HG03342 (cell line): ENCODE measurements around the gene CDH7.

ENCODE experiments used
- ATAC-seq: cut with Tn5 transposase; IDR thresholded peaks from one replicate; pipeline ENCODE4 v1.9.1; 2021; ENCODE audit warnings: mild to moderate bottlenecking, moderate library complexity; ENCODE audit not compliant: unreplicated experiment

CDH7 gene, protein sequence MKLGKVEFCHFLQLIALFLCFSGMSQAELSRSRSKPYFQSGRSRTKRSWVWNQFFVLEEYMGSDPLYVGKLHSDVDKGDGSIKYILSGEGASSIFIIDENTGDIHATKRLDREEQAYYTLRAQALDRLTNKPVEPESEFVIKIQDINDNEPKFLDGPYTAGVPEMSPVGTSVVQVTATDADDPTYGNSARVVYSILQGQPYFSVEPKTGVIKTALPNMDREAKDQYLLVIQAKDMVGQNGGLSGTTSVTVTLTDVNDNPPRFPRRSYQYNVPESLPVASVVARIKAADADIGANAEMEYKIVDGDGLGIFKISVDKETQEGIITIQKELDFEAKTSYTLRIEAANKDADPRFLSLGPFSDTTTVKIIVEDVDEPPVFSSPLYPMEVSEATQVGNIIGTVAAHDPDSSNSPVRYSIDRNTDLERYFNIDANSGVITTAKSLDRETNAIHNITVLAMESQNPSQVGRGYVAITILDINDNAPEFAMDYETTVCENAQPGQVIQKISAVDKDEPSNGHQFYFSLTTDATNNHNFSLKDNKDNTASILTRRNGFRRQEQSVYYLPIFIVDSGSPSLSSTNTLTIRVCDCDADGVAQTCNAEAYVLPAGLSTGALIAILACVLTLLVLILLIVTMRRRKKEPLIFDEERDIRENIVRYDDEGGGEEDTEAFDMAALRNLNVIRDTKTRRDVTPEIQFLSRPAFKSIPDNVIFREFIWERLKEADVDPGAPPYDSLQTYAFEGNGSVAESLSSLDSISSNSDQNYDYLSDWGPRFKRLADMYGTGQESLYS

DNA sequence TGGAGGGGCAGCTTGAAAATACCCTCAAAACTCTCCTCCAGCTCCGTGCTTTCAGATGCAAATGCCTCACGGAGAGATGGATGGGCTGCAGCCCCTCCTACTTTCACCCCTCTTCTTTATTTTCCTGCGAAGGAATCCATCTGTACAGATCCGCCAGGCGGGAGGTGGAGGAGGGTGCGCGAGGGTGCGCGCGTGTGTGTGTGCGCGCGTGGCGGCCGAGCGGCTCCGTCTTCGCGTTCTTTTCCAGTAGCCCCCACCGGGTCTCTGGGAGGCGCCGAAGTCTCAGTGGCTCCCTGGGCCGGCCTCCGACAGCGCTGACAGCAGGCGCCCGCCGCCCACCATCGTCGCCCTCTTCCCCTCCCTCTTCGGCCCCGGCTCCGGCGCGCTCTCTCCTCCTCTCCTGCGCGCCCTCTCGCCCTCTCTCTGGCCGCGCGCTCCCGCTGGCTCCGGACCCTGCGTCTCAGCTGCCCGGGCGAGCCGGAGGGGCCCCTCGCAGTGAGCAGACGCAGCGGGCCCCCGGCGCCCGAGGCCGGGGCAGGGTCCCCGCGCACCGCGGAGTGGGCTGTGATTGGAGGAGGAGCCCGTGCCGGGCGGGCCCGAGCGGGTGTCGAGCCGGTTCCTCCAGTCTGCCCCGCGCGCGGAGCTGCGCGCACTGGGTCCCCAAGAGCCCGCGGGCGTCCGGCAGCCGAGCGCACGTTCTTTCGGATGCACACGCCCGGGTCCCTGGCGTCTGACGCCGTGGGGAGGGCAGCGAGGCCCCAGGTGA, at the start of gene CDH7:
TSS of gene CDH7 (plus strand) at position 624 of the 766 bp plus-strand sequence. CDS start 11,831 bp downstream, outside the sequence.
- no peak for ATAC-seq

DNA sequence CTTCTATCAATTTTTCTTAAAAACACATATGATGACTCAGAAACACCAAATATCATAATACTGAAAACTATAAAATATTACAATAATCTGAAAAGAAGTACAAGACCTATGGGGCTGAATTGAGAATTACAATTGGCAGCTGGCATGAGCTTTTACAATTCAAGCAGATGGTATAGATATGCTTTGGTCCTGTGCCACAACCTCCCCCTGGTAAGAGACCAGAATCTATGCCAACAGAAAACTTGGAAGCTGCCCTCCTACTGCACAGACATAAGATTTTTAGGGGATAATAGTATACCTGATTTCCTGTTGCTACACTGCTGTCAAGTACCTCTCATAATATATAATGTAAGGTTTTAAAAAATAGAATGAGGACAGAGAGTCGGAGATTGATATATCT, 46.8 kb upstream of the CDH7 start:
- ATAC-seq, result no peak

DNA sequence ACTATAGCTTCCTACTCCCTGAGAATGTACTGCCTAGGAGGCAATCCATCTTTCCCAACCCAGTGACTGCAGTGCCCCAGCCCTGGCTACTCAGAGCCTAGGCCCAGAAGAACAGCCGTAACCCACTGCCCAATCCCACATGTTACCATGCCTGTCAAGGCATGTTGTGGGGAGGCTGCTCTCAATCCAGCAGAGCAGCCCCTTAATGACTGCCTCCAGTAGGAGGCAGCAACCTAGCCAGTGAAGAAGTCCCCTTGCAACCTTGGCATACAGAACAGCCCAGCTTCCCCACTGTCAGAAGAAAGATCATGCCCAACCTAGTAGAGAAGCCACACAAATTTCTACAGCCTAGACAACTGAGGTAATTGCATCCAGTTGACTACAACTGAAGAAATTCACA, 44.2 kb upstream of the CDH7 start:
- ATAC-seq, result no peak

DNA sequence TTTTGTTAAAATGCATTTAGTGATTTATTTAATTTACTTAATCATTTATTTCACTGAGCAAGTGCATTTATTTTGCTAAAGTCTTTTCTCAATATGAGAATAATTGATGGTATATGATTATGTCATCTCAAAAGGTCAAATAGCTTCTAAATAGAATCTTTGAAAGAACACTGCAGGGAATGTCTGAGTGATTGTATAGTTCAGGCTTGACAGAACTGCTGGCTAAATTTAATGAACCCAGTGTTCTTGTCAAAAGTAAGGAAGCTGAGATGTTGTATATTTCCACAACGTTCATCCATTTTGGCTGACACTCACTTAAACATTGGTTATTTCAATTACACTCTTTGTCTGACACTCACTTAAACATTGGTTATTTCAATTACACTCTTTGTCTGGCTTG, 39.3 kb upstream of the CDH7 start:
- ATAC-seq, result no peak

DNA sequence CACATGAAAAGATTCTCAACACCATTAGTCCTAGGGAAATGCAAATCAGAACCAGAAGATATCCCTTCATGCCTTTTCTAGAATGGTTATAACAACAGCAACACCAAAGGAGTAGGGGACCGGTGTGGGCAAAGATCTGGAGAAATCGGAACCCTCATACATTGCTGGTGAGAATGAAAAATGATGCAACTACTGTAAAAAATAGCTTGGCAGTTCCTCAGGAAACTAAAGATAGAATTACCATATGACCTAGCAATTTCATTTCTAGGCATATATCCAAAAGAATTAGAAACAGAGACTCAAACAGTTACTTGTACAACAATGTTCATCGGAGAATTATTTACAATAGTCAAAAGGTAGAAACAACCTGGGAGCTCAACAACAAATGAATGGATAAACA, 29.2 kb upstream of the CDH7 start:
- ATAC-seq, result no peak

DNA sequence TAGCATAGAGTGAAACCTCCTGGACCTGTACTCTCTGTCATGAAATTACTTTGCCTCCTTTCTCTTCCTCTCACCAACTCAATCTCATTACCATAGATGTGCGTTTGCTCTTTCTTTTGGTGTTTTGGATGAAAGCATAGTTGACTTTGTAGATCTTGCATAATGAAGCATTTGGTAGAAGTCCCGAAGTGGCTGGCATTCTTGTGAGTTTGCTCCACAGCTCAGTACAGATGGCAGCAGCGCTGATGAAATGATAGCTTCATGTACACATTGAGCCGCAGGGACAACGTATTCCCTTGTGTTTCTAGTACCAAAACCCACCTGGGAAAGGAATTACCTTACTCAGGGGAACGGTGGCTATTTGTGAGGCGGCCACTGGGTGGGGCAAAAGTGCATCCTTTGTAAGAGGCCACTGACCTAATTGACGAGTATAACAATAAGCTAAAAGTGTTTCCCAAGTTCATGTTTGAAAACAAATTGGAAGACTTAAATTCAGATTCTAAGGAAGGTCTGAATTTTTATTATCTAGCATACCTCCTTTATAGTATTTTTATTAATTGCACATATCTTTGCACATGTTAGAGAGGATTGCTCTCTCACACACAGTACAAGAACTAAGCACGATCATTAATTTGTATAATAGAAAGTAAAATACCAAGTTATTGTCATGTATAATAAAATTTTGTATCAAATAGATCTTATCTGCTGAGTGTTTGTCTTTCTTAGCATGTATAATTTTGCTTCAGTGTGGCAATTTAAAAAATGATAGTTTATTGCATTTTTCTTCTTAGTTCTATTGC, 25.4 kb upstream of the CDH7 start:
- peak; percentile 63 for ATAC-seq

DNA sequence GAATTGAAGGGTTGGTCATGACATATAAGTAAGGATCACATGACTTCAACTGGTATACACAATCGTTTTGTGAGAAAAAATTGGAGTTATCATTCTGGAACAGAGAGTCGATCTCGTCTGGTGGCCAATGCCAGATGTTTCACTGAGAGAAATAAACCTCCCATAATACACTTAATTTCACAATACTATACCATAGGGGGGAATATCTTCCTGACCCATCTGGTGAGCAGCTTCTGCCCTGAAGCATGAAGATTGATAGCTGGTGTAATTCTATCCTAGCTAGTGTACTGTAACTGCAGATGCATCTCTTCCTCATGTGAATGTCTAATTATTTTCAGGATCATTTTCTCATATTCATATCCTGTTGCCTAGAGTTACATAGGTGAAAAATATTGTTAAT, 15.7 kb upstream of the CDH7 start:
- ATAC-seq, result no peak

DNA sequence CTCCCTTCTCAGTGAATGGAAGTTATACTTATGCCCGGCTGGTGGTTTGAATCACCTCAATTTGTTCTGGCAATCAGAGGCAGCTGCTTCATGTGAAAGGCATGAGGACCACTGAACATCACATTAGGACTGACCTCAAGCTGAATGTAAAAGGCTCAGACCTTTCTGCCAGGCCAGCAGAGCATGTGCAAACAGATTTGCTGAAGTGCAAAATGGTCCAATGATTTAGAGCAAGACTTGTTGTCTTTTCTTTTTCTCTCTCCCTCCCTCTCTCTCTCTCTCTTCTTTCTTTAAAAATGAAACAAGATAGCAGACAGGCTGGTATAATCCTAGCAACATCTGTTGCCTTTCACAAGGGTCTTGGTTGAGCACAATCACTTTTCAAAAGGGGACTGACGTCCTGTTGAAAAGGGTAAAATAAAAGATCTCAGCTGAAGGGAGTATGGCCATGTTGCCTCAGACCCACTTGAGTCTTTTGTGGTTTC, 13.3 kb upstream of the CDH7 start:
- ATAC-seq, result no peak

DNA sequence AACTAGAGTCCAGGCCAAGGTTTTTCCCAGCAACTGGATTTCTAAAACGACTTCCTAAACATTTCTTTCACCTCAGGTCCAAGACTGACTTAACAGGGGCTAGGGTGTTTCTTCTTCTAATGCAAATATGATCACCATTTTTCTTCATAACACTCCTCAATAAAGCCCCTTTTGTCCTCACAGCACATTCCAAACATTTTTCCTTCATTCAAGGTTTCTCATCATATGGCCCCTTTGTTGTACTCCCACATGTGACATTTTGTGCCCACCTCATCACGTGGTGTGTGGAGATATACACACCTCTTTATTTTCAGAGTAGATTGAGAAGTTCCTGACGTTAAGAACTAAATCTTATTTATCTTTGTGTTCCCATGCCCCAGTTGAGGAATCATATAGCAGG, 3.9 kb upstream of the CDH7 start:
- ATAC-seq, result no peak

DNA sequence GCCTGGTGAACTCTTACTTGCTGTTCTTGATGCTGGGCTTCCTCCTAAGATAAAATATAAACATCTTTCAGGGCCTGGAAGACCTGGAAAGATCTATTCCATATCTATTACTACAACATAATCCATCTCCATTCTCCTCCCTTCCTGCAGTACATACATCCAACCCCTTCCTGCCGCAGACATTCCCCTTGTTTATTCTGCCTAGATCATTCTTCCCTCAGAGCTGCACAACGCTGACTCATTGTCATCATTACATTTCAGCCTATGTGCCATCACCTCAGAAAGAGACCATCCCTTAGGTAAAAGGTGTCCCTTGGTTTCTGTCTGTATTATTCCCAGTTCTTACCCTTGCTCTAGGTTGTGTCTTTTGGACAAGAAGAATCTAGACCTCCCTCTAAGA, 2.5 kb upstream of the CDH7 start:
- ATAC-seq, result no peak

DNA sequence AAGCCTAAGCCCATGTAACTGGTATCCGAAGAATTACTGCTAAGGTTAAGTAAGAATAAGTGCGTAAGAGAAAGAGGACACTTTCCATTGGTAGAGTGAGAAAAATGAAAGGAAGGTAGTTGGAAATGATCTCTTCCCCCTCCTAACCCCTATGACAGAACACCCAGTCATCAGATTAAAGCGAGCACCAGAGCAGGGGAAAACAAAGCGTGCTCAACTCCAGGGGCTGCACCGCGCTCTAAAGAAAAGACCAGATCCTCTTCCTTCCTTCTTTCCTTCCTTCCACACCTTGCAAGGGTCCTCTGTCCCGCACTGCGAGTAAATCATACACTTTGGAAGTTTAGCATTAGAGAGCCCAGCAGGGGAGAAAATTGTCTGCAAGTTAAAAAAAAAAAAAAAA, 971 bp upstream of the CDH7 start:
- ATAC-seq, result no peak

DNA sequence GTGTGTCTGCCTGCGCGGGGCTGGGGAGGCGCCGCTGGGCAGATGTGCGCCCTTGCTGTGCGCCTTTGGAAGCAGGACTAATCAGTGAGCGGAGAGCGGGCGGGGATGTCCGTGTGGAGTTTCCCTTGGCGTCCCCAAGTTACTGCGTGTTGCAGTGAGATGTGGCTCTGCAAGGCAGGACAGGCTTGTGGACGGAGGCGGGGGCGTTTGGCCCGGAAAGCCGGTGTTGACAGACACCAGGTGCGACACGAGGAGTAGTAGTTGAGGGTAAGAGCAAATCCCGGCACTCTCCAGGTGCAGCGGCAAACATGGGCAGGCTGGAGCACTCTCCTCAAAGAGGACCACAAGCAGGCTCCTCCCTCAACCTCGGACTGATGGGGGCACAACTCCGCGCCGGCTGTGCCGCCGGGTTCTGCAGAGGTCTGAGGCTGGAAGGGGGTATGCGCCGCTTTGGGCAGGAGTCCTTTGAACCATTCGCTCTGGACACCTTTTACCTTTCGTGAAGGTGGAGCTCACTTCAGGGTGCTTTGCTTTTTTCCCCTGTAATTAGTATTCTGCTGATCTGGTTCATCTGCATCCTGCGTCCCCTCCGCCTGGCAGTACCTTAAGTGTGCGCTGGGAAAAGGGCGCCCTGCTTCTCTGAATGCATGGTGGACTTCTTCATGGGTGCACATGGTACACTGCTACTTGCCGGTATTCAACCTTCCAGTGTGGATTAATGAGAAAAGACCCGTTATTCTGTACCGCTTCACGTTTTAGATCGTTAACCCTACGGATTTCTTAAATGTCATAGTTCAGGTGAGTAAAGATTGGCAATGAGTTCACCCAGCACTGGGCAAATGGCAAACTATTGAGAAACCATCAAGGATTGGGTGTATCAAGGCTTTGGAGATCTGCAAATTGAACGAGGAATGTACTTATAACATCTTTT, 608 bp downstream of the CDH7 start:
- ATAC-seq, result no peak

DNA sequence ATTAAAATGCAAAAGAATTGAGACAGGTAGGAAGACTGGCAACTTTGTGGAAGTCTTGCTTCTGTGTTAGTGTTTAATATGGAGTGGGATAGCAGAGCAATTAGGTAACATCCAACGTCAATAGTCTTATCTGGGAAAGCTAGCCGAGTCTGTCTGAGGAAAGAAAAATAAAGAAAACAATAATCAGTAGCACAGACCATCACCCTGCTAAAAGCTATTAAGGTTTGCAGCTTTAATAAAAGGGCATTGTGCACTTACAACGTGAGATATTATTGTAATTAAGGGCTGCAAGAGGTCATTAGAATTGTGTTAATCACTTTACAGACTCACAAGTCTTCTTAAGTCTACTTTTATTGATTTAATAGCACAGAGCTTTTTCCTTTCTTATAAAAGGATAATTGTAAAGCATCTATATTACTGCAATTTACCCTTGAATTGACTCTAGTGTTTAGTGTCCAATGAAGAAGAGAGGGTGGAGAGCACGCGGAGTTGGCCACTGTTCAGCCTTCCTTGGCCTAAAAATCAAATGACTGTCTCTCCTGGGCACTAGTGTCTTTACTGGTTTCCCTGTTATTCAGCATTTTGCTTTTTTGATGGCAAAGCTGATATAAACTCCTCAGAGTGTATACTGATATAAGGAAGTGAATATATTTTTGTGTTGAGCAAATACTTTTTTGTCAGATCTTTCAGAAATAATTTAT, 2.0 kb downstream of the CDH7 start:
- no peak for ATAC-seq

DNA sequence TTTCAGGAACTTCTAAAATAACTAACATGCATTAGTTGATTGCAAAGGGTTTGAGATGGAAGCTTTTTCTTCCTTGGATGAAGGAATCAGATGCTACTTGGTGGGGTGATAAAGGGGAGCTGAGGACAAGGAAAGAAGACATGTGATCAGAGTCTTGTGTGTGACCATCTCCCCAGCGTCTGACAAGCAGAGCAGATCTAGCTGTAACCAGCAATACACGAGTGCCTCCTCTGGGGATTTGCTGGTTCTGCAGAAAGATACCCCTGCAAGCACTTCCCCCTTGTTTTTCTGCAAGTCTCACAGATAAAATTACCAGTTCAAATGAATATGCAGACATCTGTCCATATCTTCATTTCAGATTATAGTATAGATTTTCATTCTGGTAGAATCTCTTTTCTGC, 2.7 kb downstream of the CDH7 start:
- peak; percentile 68 for ATAC-seq

DNA sequence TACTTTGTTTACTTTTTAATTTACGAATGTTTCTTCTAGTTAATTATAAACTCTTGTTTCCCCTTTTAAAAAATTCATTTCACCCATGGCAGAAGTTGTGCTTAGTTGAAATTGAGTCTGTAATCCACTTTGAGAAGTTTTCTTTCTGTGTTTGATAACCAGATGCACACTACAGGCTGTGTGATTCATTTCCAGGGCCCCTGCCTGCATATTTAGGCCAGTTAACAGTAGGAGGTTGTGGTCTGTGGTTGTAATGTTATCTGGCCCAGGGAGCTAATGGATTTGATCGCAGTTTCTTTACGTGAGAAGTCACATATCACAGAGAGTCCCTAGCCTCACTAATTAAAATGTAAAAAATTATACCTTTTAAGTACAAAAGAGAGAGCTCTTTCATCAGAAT, 3.3 kb downstream of the CDH7 start:
- ATAC-seq, result no peak

DNA sequence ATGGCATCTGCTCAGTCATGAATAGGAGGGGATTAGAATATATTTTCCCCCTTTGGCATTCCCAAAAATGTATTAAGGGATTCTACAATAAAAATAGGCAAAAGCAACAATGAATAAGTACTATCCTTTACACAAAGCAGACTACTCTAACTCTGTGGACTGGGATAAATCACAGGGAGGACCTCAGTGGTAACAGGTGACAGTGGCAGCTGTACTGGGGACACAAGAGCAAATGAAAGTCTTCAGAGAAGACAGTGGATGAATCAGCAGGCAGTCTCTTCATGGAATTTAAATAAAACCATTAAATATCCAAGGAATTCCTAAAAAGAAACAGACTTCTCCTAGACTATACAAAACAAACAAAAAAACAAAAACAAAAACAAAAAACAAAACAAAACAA, 4.8 kb downstream of the CDH7 start:
- no peak for ATAC-seq

DNA sequence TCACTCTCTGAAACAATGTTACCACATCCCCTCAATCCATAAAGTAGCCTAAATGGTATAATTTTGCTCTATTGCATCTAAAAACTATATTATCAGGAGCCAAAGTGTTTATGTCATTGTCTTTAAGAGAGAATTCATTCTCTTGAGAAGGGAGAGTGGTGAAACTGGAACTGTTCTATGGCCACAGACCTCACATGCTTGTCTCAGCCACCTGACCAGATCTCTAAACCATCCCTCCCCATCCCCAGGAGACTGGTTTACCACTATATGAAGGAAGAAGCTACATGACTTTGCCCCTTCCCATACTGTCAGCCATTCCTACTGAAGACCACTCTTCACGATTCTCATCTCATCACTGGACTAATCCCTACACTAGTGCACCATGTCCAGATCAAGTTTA, 9.6 kb downstream of the CDH7 start:
- ATAC-seq, result no peak

DNA sequence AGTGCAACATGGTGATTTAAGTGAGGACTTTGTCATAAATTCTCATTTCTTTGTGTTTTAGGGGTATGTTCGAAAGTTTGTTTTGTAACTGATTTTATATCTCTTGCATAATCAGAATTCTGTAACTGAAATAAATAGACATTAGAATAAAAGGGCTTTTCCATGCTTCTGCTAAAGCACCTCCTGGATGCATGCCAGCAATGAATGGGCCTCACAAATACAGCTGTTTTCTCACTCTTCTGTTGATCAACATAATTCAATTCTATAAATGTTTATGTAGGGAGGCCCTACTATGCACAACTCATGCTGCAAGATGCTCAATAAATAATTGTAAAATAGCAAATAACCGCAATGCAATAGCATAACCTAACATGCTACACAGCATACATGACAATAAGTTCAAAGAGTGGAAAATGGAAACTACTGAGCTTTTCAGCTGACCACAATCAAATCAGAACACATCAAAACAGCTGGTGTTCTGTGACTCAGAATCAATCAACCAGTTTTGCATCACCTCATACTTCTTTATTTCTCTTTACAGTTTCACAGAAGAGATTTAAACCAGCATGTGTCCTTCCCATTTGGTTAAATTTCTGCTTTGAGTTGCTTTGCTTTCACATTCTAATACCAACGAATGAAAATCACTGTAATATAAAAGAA, 11.0 kb downstream of the CDH7 start:
- no peak for ATAC-seq
